H1 (cell line): ENCODE results near the gene SKIL. TPM values are rescaled to one million over a fixed set of nuclear protein-coding genes. Genes with fewer than 3 reads are reported as not detected.

ENCODE experiments used
- CTCF ChIA-PET: fragments of 300-600 bp; sonication (Branson Sonifier 250); formaldehyde crosslinking; loops from one replicate; lab custom pipeline; 2021; ENCODE audit not compliant: partially characterized antibody; lab: Charles Lee
- POLR2A ChIA-PET: fragments of 300-600 bp; sonication (Branson Sonifier 250); formaldehyde crosslinking; loops from one replicate; lab custom pipeline; 2021; ENCODE audit warnings: inconsistent platforms; ENCODE audit not compliant: partially characterized antibody; lab: Charles Lee
- DNase-seq, 2 experiments: peaks; one replicate each; pipeline versions ENCODE4 v3.0.0 to v3.0.0-alpha.2; 2010 to 2022; ENCODE audit warnings: low spot score in 2 of 2, low read depth in 1 of 2, mixed read lengths in 1 of 2
- FAIRE-seq: peaks from 2 replicates; lab custom pipeline; 2011; peaks lifted over from hg19 to GRCh38; lab: Jason Lieb, UNC
- H2AFZ ChIP-seq: 2 replicates; pipeline ENCODE4 v1.8.1; 2012; ENCODE audit warnings: low read length, inconsistent platforms
- H2AK5ac ChIP-seq: 2 replicates; pipeline ENCODE4 v1.6.1; 2013; ENCODE audit warnings: low read depth, low read length
- H2BK120ac ChIP-seq: replicated peaks from 2 replicates; pipeline ENCODE3; 2013; ENCODE audit warnings: low read depth, low read length, inconsistent platforms
- H2BK12ac ChIP-seq: 2 replicates; pipeline ENCODE4 v1.6.1; 2013; ENCODE audit warnings: low read depth, low read length
- H2BK15ac ChIP-seq: 2 replicates; pipeline ENCODE4 v1.6.1; 2013; ENCODE audit warnings: low read length
- H2BK20ac ChIP-seq: 2 replicates; pipeline ENCODE4 v1.6.1; 2013; ENCODE audit warnings: low read length
- H2BK5ac ChIP-seq: 2 replicates; pipeline ENCODE4 v1.6.1; 2013; ENCODE audit warnings: low read depth, low read length
- H3K14ac ChIP-seq: 2 replicates; pipeline ENCODE4 v1.6.1; 2013; ENCODE audit warnings: inconsistent platforms; ENCODE audit not compliant: insufficient read length
- H3K18ac ChIP-seq: 2 replicates; pipeline ENCODE4 v1.6.1; 2013; ENCODE audit warnings: low read length; ENCODE audit errors: extremely low read depth
- H3K23ac ChIP-seq: 2 replicates; pipeline ENCODE4 v1.6.1; 2013; ENCODE audit warnings: inconsistent platforms; ENCODE audit not compliant: insufficient read length
- H3K23me2 ChIP-seq: 2 replicates; pipeline ENCODE4 v1.6.1; 2013; ENCODE audit warnings: low read depth, low read length
- H3K27ac ChIP-seq: 2 replicates; pipeline ENCODE4 v1.6.1; 2011; ENCODE audit warnings: low read depth, low read length, inconsistent platforms
- H3K27me3 ChIP-seq, 4 experiments: replicated peaks in 1 of 4; 1 replicate in 1 of 4; 2 replicates in 3 of 4; pipeline versions ENCODE4 v1.6.1 to v1.8.1; 2011 to 2013; ENCODE audit warnings: low read length in 3 of 4, mild to moderate bottlenecking in 3 of 4, inconsistent platforms in 2 of 4, mixed read lengths in 2 of 4, moderate library complexity in 1 of 4; ENCODE audit not compliant: control insufficient read depth in 3 of 4, insufficient read depth in 3 of 4; ENCODE audit errors: extremely low read depth in 1 of 4
- H3K36me3 ChIP-seq, 4 experiments: 2 replicates each; pipeline versions ENCODE4 v1.6.1 to v1.8.1; 2011 to 2013; ENCODE audit warnings: mild to moderate bottlenecking in 4 of 4, low read length in 3 of 4, moderate library complexity in 2 of 4, control low read depth in 1 of 4, inconsistent platforms in 1 of 4; ENCODE audit not compliant: insufficient read depth in 4 of 4, control insufficient read depth in 2 of 4
- H3K4ac ChIP-seq: replicated peaks from 2 replicates; pipeline ENCODE3; 2013; ENCODE audit warnings: low read length, low read depth, mixed read lengths, inconsistent platforms; ENCODE audit not compliant: insufficient read length
- H3K4me1 ChIP-seq, 4 experiments: replicated peaks in 1 of 4; 1 replicate in 1 of 4; 2 replicates in 3 of 4; pipeline versions ENCODE4 v1.6.1 to v1.8.1; 2011 to 2013; ENCODE audit warnings: low read length in 3 of 4, inconsistent platforms in 2 of 4, mixed read lengths in 1 of 4; ENCODE audit not compliant: insufficient read depth in 4 of 4, control insufficient read depth in 3 of 4
- H3K4me2 ChIP-seq, 2 experiments: 2 replicates each; pipeline versions ENCODE4 v1.6.1 to v1.8.1; 2011 to 2013; ENCODE audit warnings: low read depth in 2 of 2, low read length in 2 of 2, control low read depth in 1 of 2, inconsistent platforms in 1 of 2, mild to moderate bottlenecking in 1 of 2; ENCODE audit not compliant: insufficient read depth in 1 of 2
- H3K4me3 ChIP-seq, 4 experiments: fragments of 200-600, 300-600 bp in 1 of 4; sonication (generic), shearing (Covaris generic), sonication (Bioruptor Twin) in 1 of 4; 2 replicates each; pipeline versions ENCODE4 v1.5.1 to v1.8.1; 2011 to 2016; ENCODE audit warnings: low read length in 4 of 4, low read depth in 3 of 4, control low read depth in 2 of 4, inconsistent platforms in 2 of 4, mild to moderate bottlenecking in 2 of 4, mixed read lengths in 1 of 4, moderate library complexity in 1 of 4; ENCODE audit not compliant: insufficient read depth in 2 of 4; ENCODE audit errors: extremely low read depth in 1 of 4
- H3K56ac ChIP-seq: replicated peaks from 2 replicates; pipeline ENCODE3; 2013; ENCODE audit warnings: low read depth, mild to moderate bottlenecking, mixed read lengths, low read length, inconsistent platforms; ENCODE audit not compliant: insufficient read length
- H3K79me1 ChIP-seq: 2 replicates; pipeline ENCODE4 v1.6.1; 2013; ENCODE audit warnings: low read depth, low read length, control low read depth
- H3K79me2 ChIP-seq, 2 experiments: 2 replicates each; pipeline versions ENCODE4 v1.6.1 to v1.8.1; 2012 to 2013; ENCODE audit warnings: low read length in 2 of 2, mild to moderate bottlenecking in 2 of 2, inconsistent platforms in 1 of 2; ENCODE audit not compliant: insufficient read depth in 2 of 2, control insufficient read depth in 1 of 2
- H3K9ac ChIP-seq, 4 experiments: replicated peaks in 1 of 4; 1 replicate in 1 of 4; 2 replicates in 3 of 4; pipeline versions ENCODE4 v1.6.1 to v1.8.1; 2011 to 2013; ENCODE audit warnings: low read depth in 3 of 4, low read length in 3 of 4, control low read depth in 2 of 4, mild to moderate bottlenecking in 2 of 4, moderate library complexity in 2 of 4, inconsistent platforms in 1 of 4; ENCODE audit errors: extremely low read depth in 1 of 4
- H3K9me3 ChIP-seq, 2 experiments: 2 replicates each; pipeline versions ENCODE4 v1.6.1 to v1.8.1; 2012 to 2013; ENCODE audit warnings: mild to moderate bottlenecking in 2 of 2, moderate library complexity in 2 of 2, control low read depth in 1 of 2, inconsistent platforms in 1 of 2, low read depth in 1 of 2, low read length in 1 of 2, mixed read lengths in 1 of 2; ENCODE audit not compliant: insufficient read depth in 2 of 2
- H4K20me1 ChIP-seq, 2 experiments: replicated peaks in 1 of 2; 2 replicates each; pipeline versions ENCODE3 to v1.8.1; 2011 to 2013; ENCODE audit warnings: inconsistent platforms in 2 of 2, low read length in 2 of 2, mild to moderate bottlenecking in 1 of 2; ENCODE audit not compliant: insufficient read depth in 2 of 2, control insufficient read depth in 1 of 2
- H4K5ac ChIP-seq: 2 replicates; pipeline ENCODE4 v1.6.1; 2013; ENCODE audit warnings: low read length, low read depth, mixed read lengths, inconsistent platforms; ENCODE audit not compliant: insufficient read length
- H4K8ac ChIP-seq: 2 replicates; pipeline ENCODE4 v1.8.0; 2013; ENCODE audit warnings: mild to moderate bottlenecking, moderate library complexity, low read length, inconsistent platforms; ENCODE audit not compliant: insufficient read depth; ENCODE audit errors: extremely low read depth
- H4K91ac ChIP-seq: replicated peaks from 2 replicates; pipeline ENCODE3; 2013; ENCODE audit warnings: low read length, mixed read lengths, inconsistent platforms; ENCODE audit not compliant: insufficient read length
- SRF ChIP-seq: IDR thresholded peaks from 2 replicates; pipeline ENCODE4 v1.6.1; 2011; ENCODE audit warnings: mild to moderate bottlenecking, low read depth, low read length, moderate library complexity
- SUZ12 ChIP-seq: fragments of 200-600 bp; sonication (generic); IDR thresholded peaks from 2 replicates; pipeline ENCODE4 v1.6.1; 2012; ENCODE audit warnings: mild to moderate bottlenecking, inconsistent platforms, low read length, moderate library complexity, mixed read lengths
- TEAD4 ChIP-seq: IDR thresholded peaks from 2 replicates; pipeline ENCODE4 v1.6.1; 2012; ENCODE audit warnings: low read depth, low read length, inconsistent platforms, mixed read lengths
- WGBS, 2 experiments: shearing (Covaris generic) in 1 of 2; methylation state at CpG; one replicate each; pipeline versions ENCODE4 v1.1.6 to v1.1.7; 2013 to 2015; ENCODE audit warnings: low lambda C conversion rate in 2 of 2, mixed read lengths in 2 of 2, inconsistent platforms in 1 of 2, low coverage in 1 of 2, missing lambda C conversion rate in 1 of 2; ENCODE audit not compliant: insufficient replicate concordance in 2 of 2, insufficient coverage in 1 of 2, insufficient read length in 1 of 2; ENCODE audit errors: extremely low coverage in 1 of 2, missing lambda C conversion rate in 1 of 2; 5-methylcytosine and 5-hydroxymethylcytosine counted together
- polyA plus RNA-seq, 7 experiments: library from polyadenylated mRNA; depleted of rRNA in 3 of 7; stranded (reverse) in 5 of 7; unstranded in 2 of 7; fragments of >200 nt in 5 of 7; fragments of 200-250 nt in 2 of 7; gene quantifications; 1 replicate in 5 of 7; 2 replicates in 1 of 7; 4 replicates in 1 of 7; pipeline versions ENCODE4 v1.2.1 to v1.2.3, GENCODE V29; 2011 to 2013; ENCODE audit warnings: missing spikeins in 2 of 7, mixed read lengths in 2 of 7
- total RNA-seq: library from RNA; stranded (reverse); fragmentation: NEBNext Ultra II Directional; extraction: Animal tissue kit (Norgen Biotek cat#: 25700); gene quantifications from 2 replicates; pipeline ENCODE4 v1.2.1, GENCODE V29; 2021

SKIL gene
- total and polyA plus RNA-seq, 2 of the 8 experiments (the other 6 are each of a cell fraction or from before 2014, with no cell fraction given) = 13.2 to 277 TPM

DNA sequence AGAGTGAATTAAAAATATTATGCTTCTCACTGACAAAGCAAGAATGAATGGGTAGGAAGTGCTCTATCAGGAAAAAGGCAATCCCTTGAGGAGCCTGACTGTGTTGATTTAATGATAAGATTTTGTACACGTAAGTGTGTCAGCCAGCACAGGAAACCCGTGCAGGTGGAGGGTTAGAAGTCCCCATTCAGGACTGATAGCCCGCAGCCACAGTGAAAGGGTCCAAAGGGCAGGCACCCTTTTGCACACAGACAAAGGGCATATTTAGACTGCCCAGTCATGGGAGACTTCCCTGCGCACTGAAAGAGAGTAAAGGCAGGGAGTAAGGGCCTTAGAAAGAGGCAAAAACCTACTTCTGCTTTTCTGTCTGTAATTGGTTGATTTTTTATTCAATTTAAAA lies 26.4 kb upstream of the SKIL start:
- H3K18ac ChIP-seq = no peak overlapping the region
- no peak overlapping the region for H2BK120ac ChIP-seq
- H3K4me2 ChIP-seq = no peak overlapping the region
- no peak overlapping the region for H4K5ac ChIP-seq
- H3K56ac ChIP-seq = no peak overlapping the region
- peaks cover 8 to 19% of the 10 kb centered on the region in 2 experiments for H3K9me3 ChIP-seq
- H3K23me2 ChIP-seq = no peaks in the 10 kb centered on the region
- H3K4ac ChIP-seq = no peak overlapping the region
- H3K4me1 ChIP-seq = no peaks in the 10 kb centered on the region
- H3K27me3 ChIP-seq = no peaks in the 10 kb centered on the region
- no peak overlapping the region for H4K91ac ChIP-seq
- H3K14ac ChIP-seq = no peak overlapping the region
- H2AK5ac ChIP-seq = no peak overlapping the region
- H2AFZ ChIP-seq = no peak overlapping the region
- no peak overlapping the region for H2BK5ac ChIP-seq
- no peaks in the 10 kb centered on the region for H3K79me2 ChIP-seq
- POLR2A ChIA-PET = no interaction called here
- WGBS, 2 experiments = 92% methylated on average over 4 of the region's 4 CpGs; no CpG with 5 or more reads in 1 of the 2 experiments
- no peak overlapping the region for H4K8ac ChIP-seq
- no peak overlapping the region for H3K9ac ChIP-seq
- TF ChIP-seq TEAD4 (no peak), SRF (no peak), SUZ12 (no peak)
- no peak for FAIRE-seq
- no peak overlapping the region for H3K23ac ChIP-seq
- H2BK20ac ChIP-seq = no peak overlapping the region
- CTCF ChIA-PET = no interaction called here
- H2BK12ac ChIP-seq = no peak overlapping the region
- no peaks in the 10 kb centered on the region for H4K20me1 ChIP-seq
- no peak overlapping the region for H3K4me3 ChIP-seq
- DNase-seq = peak in 1 of 2 experiments; percentile 29
- H2BK15ac ChIP-seq = no peak overlapping the region
- H3K27ac ChIP-seq = no peak overlapping the region
- peaks cover 0 to 6% (median 0%) of the 10 kb centered on the region in 4 experiments; a peak in 1 of 8 replicates for H3K36me3 ChIP-seq
- H3K79me1 ChIP-seq = no peaks in the 10 kb centered on the region
